Hepatocyte (in vitro differentiated cells): ENCODE measurements around the gene SEZ6.

ENCODE experiments used
- EZH2 ChIP-seq: fragments of 200-600 bp; sonication (generic); IDR thresholded peaks from 2 replicates; pipeline ENCODE4 v1.6.1; 2016; ENCODE audit warnings: antibody characterized with exemption, mild to moderate bottlenecking, borderline replicate concordance
- TF ChIP-seq, protein P1 (sequence below): fragments of 200-600 bp; sonication (generic); IDR thresholded peaks from 2 replicates; pipeline ENCODE4 v1.5.1; 2016; ENCODE audit warnings: antibody characterized with exemption, mild to moderate bottlenecking; ENCODE audit not compliant: poor library complexity

DNA sequence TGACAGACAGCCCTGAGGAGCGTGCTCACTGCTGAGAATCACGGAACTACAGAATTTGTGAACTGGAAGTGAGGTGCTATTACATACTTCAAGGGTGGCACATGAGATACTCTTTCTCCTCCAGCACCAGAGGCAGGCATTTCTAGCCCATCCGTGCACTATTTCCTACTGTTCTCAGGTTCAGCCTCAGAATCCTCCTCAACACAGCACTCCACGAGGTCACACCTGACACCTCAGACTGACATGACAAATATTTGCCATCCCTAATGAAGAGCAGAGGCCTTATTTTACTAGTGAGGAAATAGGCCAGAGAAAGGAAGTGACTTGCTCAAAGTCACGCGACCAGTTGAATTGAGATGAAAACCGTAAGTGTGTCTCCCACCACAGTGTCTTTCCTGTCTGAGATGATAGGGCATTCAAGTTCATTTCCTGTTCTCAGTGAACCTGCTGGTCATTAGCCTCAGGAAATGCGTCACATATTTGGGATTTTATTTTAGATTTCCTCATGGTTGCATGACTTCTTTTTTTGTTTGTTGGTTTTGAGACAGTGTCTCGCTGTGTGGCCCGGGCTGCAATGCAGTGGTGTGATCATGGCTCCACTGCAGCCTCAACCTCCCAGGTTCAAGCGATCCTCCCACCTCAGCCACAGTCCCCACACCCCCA lies 23.6 kb downstream of the SEZ6 start:
- TF ChIP-seq, protein P1, sequence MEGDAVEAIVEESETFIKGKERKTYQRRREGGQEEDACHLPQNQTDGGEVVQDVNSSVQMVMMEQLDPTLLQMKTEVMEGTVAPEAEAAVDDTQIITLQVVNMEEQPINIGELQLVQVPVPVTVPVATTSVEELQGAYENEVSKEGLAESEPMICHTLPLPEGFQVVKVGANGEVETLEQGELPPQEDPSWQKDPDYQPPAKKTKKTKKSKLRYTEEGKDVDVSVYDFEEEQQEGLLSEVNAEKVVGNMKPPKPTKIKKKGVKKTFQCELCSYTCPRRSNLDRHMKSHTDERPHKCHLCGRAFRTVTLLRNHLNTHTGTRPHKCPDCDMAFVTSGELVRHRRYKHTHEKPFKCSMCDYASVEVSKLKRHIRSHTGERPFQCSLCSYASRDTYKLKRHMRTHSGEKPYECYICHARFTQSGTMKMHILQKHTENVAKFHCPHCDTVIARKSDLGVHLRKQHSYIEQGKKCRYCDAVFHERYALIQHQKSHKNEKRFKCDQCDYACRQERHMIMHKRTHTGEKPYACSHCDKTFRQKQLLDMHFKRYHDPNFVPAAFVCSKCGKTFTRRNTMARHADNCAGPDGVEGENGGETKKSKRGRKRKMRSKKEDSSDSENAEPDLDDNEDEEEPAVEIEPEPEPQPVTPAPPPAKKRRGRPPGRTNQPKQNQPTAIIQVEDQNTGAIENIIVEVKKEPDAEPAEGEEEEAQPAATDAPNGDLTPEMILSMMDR, result no peak
- TF ChIP-seq EZH2, result no peak
